ENCODE data around the gene ADAMTS16.

ADAMTS16 gene

GRCh38 chr5:5275211-5275610, 135.1 kb downstream of the ADAMTS16 start:
- H3K4me3 ChIP-seq (ENCODE audit: low read depth, low read length), result no peak overlapping the region
- no peak for DNase-seq (ENCODE audit: low read depth)
- TF ChIP-seq CTCF (IDR thresholded peaks at IDR 0.05; ENCODE audit: insufficient read depth, low read depth, low read length, missing control alignments), result no peak

GRCh38 chr5:5276430-5276829, 136.3 kb downstream of the ADAMTS16 start:
- no peak overlapping the region for H3K4me3 ChIP-seq (ENCODE audit: low read depth, low read length)
- no peak for TF ChIP-seq CTCF (IDR thresholded peaks at IDR 0.05; ENCODE audit: insufficient read depth, low read depth, low read length, missing control alignments)
- no peak for DNase-seq (ENCODE audit: low read depth)

- H3K4me3 ChIP-seq (ENCODE audit: low read depth, low read length), result no peak overlapping the region
- no peak for TF ChIP-seq CTCF (IDR thresholded peaks at IDR 0.05; ENCODE audit: insufficient read depth, low read depth, low read length, missing control alignments)
- DNase-seq (ENCODE audit: low read depth), result no peak
Observed at GRCh38 chr5:5276951-5277517, 136.9 kb downstream of the ADAMTS16 start.

GRCh38 chr5:5278201-5278814, 138.2 kb downstream of the ADAMTS16 start:
- TF ChIP-seq CTCF (IDR thresholded peaks at IDR 0.05; ENCODE audit: insufficient read depth, low read depth, low read length, missing control alignments), result no peak
- no peak overlapping the region for H3K4me3 ChIP-seq (ENCODE audit: low read depth, low read length)
- DNase-seq (ENCODE audit: low read depth), result no peak

- no peak for DNase-seq (ENCODE audit: low read depth)
- H3K4me3 ChIP-seq (ENCODE audit: low read depth, low read length), result no peak overlapping the region
- no peak for TF ChIP-seq CTCF (IDR thresholded peaks at IDR 0.05; ENCODE audit: insufficient read depth, low read depth, low read length, missing control alignments)
Observed at GRCh38 chr5:5278815-5279381, 138.8 kb downstream of the ADAMTS16 start.

- DNase-seq (ENCODE audit: low read depth), result no peak
- no peak for TF ChIP-seq CTCF (IDR thresholded peaks at IDR 0.05; ENCODE audit: insufficient read depth, low read depth, low read length, missing control alignments)
Observed at GRCh38 chr5:5285906-5286305, 145.8 kb downstream of the ADAMTS16 start.

More at GRCh38 chr5:5285906-5286305, 145.8 kb downstream of the ADAMTS16 start:
- no peak overlapping the region for H3K4me3 ChIP-seq (ENCODE audit: low read depth, low read length)
